Fibroblast of mammary gland (primary cell): ENCODE measurements around the gene HEATR5B.

ENCODE experiments used
- DNase-seq: peaks from one replicate; pipeline ENCODE4 v3.0.0-alpha.2; 2010; ENCODE audit warnings: low read depth
- H3K4me3 ChIP-seq: 2 replicates; pipeline ENCODE4 v1.5.1; 2011; ENCODE audit warnings: low read depth, mild to moderate bottlenecking, low read length, moderate library complexity; ENCODE audit not compliant: control insufficient read depth
- CTCF ChIP-seq: conservative IDR thresholded peaks from 2 replicates; pipeline ENCODE4 v1.5.1; 2011; ENCODE audit warnings: low read depth, low read length, inconsistent platforms; ENCODE audit not compliant: control insufficient read depth, insufficient read depth

The HEATR5B gene

GRCh38 chr2:37083873-37084794 is at the start of gene HEATR5B, which contains the start of gene GPATCH11:
Gene HEATR5B (minus strand): TSS chr2:37084372. CDS start chr2:37083414, 958 bp downstream.
Gene GPATCH11 (plus strand): TSS chr2:37084518. CDS start chr2:37088382, 3,864 bp downstream.
- peak; percentile 93 for DNase-seq
- TF ChIP-seq CTCF: no peak
- peak within 1 kb of the TSS; percentile 94 for H3K4me3 ChIP-seq

GRCh38 chr2:37132914-37133313 is 48.7 kb upstream of the HEATR5B start:
- TF ChIP-seq CTCF: no peak
- H3K4me3 ChIP-seq: no peak overlapping the region
- DNase-seq: no peak

GRCh38 chr2:37125416-37125815 is 41.2 kb upstream of the HEATR5B start:
- DNase-seq: no peak
- TF ChIP-seq CTCF: no peak

GRCh38 chr2:37119157-37119556 is 35.0 kb upstream of the HEATR5B start:
- TF ChIP-seq CTCF: no peak
- H3K4me3 ChIP-seq: no peak overlapping the region
- no peak for DNase-seq

More at GRCh38 chr2:37125416-37125815, 41.2 kb upstream of the HEATR5B start:
- H3K4me3 ChIP-seq: no peak overlapping the region

- DNase-seq: no peak
- H3K4me3 ChIP-seq: no peak overlapping the region
- TF ChIP-seq CTCF: no peak
Observed at GRCh38 chr2:37117566-37117965, 33.4 kb upstream of the HEATR5B start.

GRCh38 chr2:37111958-37112357 is 27.8 kb upstream of the HEATR5B start:
- no peak for TF ChIP-seq CTCF
- DNase-seq: no peak
- no peak overlapping the region for H3K4me3 ChIP-seq
